SK-N-MC (cell line): ENCODE measurements around the gene YIF1A.

Experiments used
- EZH2 ChIP-seq: fragments of 200-600 bp; sonication (generic); IDR thresholded peaks from one replicate; pipeline ENCODE4 v1.6.1; 2017; ENCODE audit warnings: antibody characterized with exemption
- FOXP2 ChIP-seq: optimal IDR thresholded peaks from 2 replicates; pipeline ENCODE3; 2011; ENCODE audit warnings: mild to moderate bottlenecking, moderate library complexity; ENCODE audit not compliant: insufficient read depth; ENCODE audit errors: extremely low read length, control extremely low read depth
- POLR2AphosphoS5 ChIP-seq: IDR thresholded peaks from 2 replicates; pipeline ENCODE4 v1.6.1; 2012; ENCODE audit warnings: mild to moderate bottlenecking, low read depth, low read length, borderline replicate concordance

DNA sequence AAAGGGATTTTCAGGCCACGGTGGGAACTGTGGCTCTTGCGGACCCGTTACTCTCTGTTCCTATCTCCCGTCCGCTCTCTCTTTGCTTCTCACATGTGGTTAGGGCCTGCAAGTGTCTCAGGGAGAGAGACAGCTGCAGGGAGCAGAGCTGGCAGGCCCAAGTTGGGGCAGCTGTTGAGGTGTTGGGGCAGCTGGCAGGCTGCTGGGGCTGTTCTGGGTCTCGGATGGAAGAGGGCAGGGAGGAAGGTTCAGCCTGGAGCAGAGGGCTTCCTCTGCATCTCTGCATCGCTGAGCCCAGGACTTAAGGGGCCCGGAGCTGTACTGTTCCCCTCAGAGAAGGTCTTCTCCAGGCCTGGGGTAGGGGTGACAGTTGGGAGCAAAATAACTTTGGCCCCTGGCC is 13.5 kb downstream of the YIF1A start:
- TF ChIP-seq POLR2AphosphoS5 (no peak), EZH2 (no peak), FOXP2 (no peak)
